Activated CD8-positive, alpha-beta memory T cell treated with anti-CD3 and anti-CD28 coated beads, Interleukin-2, amount 50 U/mL, for 24 hours (primary cell): Measurements from ENCODE around the gene MAST4.

Experiments
- DNase-seq: peaks from one replicate; pipeline ENCODE4 v3.0.0-alpha.2; 2020; ENCODE audit errors: extremely low read depth

MAST4 gene

DNA sequence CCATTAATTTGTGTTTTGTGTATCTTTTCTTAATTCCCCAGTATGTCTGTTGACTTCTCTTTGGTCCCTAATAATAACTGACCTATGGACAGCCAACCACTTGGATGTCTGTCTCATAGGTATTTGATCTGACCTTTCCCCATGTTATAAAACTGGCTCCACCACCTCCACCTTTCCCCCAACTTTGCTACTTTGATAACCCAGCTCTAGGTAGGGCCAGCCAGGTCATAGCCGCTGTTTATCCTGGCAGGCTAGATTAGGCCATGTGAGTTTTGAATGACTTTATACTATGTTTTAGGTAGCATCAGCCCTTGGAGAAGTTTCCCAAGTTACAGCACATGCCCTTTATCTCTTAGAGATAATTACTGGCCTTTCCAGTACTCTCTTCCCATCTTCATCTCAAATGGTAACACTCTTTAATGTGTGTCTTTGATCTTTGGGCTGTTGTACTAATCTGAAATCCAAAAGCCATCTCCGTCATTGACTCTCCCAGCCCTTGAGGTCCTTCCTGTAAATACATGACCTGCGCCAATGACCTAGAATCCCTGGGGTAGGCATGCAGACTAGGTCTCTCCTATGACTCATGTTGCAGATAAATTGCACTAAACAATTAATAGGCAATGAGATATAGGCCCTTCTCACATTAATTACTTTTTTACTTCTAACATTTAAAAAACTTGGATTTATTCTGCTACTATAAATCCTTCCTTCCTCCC is 447.8 kb downstream of the MAST4 start:
- no peak for DNase-seq

DNA sequence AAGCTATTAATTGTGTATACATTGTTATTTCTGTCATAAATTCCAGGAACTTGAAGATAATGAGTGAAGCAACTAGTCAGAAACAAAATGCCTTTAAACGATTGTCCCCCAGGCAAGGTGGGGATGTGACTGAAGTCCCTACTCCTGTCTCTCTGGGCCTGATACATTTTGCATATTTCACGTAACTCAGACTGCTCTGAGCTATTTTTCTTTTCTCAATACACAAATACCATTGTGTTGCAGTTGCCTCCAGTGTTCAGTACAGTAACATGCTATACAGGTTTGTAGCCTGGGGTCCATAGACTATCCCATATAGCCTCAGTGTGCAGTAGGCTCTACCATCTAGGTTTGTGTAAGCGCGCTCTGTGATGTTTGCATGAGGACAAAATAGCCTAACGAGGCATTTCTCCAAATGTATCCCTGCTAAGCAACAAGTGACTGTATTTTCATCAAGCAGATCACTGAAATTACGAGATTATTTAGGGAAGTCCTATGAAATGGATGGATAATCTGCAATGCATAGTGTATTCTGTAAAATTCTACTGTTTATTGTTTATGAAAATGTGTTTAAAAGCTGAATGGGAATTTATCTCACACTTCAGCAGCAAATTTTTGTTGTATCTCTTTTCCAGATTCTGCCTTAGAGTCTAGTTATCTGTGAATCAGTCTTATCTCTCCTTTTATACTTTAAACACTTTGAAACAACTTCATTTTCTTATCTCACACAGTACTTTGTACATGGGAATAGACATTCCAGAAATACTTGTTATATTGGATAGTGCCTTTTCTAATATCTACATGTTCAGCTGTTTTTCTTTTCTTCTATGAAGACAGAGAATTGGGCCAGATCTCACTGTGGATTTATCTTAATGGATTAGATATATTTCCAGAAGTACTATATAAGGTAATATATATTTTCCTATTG is 449.9 kb downstream of the MAST4 start:
- no peak for DNase-seq

DNA sequence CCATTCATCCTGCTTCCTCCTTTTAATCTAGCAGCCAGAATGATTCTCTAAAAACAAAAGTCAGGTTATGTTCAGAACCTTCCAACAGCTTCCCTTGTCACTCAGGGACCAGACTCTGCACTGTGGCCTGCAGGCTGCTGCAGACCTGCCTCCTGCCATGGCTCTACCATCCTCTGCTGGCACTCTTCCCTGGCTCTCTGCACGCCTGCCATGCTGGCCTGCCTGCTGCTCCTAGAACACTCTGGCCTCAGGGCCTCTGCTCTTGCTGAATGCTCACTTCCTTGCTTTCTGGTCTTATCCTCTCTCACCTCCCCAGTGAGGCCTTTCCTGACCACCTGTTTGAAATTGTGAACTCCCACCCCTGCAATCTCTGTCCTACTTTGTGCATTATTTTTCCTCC is 451.0 kb downstream of the MAST4 start:
- no peak for DNase-seq

DNA sequence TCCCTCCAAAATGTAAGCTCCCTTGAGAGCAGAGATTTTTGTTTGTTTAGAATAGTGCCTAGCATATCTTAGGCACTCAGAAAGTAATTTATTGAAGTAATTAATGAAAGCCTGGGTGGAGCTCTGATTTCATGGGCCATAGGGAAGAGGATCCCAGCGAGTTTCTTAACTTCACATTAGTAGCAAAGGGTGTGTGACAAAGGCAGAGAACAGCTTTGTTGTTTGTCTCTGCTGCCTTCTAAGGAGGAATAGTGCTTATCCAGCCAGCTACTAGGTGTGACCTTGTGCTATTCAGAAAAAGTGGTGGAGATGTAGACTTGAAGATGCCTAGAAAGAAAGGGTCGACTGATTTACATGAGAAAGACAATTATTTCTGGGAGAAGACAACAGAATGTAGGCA is 451.4 kb downstream of the MAST4 start:
- no peak for DNase-seq

DNA sequence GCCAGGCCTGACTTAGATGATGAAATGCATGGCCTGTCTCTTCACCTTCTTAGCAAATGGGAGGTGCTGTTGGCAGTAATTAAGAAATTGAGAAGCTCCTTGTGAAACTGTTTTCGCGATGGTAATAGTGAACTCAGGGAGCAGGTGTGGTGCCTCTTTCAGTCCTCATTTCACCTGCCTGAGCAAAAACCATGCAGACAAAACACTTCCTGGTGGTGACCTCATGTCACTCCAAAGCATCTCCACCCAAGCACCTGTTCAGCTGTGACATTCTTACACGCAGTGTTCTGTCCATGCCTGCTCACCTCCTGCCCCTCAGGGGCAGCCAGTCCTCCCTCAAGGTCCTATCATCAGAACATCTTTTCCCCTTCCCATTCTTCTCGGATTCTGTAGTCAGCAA is 453.9 kb downstream of the MAST4 start:
- no peak for DNase-seq

DNA sequence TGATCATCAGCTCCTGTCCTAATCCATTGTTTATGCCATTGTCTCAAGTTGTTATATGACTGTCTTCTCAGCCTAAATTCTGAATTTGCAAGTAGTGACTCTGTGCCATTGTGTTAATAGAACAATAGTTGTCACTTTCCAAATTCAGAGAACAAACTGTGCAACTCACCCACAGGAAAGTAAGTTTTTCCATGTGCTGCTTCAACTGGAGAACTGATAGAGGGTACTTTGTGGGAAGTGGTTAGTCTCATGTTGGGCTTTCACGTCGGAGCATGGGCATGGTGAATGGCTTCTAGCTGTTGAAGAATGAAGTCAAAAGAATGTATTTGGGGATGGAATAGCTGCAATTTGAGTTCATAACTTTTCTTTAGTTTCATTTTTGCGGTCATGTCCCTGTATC is 454.4 kb downstream of the MAST4 start:
- DNase-seq: no peak

DNA sequence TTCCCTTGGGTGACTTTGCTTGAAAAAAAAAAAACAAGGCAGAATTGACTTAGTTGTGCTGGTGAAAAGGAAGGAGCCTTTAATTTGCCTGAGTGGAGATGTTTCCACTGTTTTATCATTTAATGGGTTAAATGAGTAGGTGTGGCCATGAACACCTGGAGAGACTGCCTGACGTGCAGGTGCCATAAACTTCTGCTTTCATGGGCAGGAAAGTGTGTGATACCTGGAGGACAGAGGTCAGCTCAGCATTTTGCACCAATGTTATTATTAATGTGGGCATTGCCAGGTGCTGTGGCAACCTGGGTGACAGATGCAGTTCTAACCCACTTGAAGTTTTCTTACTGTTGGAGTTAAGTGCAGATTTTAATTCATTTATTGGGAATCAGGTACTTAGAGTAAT is 455.0 kb downstream of the MAST4 start:
- DNase-seq: no peak

DNA sequence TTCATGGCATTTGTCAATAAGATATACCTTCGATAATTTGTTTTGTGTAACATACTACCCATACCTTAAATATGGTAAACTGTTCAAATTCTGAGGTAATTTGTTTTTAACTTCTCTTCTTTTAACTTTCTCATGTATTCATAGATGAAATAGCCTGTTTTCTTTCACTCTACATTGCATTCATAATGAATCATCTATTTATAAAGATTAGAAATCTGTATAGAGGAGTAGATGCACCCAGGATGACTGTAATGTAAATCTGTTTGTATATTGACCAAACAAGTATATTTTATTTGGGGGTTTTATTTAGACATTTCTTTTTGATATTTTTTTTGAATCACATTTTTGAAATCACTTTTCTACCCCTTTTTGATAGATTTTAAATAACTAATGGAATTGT is 455.8 kb downstream of the MAST4 start:
- no peak for DNase-seq

DNA sequence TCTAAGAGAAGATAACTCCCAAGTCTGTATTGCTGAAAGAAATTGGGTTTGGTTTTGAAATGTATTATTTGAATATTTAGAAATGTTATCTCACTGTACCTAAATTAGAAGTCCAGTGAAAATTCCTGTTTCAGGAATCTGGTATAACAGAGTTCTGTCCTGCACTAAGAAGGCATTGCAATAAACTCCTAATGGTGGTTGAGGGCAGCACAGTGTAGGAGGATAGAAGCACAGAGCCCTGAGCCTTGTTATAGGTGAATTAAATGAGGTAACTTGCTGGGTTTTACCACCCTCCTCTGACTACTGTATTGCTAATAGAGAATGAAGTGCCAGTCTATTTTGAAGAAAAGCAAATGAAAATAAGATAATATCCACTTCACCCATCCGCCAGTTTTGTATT is 457.0 kb downstream of the MAST4 start:
- no peak for DNase-seq

DNA sequence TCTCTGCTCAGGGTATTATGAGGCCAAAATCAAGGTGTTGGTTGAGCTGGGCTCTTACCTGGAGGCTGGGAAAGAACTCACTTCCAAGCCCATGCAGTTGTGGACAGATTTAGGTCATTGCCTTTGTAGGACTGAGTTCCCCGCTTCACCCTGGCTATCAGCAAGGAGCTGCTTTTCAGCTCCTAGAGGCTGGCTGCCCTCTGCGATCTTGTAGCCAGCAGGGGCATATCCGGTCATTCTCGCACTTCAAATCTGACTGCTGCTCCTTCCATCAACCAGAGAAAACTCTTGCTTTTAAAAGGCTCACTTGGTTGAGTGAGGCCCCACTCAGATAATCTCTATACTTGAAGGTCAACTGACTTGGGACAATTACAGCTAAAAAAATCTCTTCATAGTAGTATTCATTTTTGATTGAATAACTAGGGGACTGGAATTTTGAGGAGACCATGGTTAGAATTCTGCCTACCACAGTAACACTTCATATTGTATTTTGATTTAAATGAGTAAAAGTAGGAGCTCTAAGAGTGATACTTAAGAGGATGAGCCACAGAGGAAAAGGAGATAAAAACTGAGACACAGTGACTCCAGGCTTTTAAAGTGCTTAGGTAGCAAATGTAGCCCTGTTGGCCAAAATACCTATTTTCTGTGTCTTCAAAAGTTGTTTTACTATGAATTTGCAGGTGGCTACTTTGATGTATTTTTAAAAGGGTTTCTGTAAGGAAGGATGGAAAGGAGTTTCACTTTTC is 463.0 kb downstream of the MAST4 start:
- DNase-seq: no peak

DNA sequence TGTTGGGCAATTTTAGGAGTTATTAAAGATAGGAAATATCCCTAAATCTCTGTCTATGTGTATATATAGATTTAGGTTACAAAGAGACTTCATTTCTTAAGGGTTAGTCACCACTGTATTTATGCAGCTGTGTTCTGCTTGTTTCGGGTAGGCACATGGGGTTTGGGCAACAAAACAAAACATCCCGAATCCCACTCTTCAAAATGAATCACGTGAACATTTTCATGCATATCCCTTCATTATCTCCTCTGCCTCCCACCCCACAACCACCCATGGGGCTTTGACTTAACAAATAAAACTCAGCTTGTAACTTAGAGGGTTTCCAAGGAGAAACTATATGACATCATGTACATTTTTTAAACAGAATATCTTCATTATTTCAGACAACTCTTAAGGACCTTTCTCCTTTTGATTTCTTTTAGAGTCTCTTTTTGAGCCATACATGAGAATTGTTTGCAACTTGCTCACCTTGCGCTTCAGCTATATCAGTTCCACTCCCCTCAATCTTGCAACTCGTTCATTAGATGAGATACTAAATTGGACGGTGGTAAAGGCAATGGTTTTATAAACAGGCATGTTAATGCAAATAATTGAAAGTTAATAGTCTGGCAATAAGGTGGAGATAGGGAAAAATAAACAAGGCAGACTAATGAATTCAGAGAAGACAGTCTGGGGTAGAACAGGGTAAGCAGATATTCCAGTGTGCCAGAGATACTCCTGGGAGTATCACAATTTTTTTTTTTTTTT is 463.7 kb downstream of the MAST4 start:
- no peak for DNase-seq

DNA sequence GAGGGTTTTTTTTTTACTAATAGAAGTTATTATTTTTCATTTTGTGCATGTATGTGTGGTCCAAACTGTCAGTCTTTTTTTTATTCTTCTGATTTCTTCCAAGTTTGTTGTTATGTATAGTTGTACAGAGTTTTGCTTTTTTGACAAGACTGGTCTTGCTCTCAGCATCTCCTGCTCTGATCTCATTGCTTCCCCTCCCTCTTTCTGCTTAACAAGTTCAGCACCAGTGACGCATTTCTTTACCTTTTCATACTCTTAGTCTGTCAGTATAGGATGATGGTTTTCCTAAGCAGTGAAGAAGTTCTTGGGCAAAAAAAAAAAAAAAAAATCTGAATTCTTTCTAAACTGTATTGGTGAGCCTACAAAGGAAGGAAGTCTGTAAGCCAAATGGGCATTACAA is 465.3 kb downstream of the MAST4 start:
- no peak for DNase-seq

DNA sequence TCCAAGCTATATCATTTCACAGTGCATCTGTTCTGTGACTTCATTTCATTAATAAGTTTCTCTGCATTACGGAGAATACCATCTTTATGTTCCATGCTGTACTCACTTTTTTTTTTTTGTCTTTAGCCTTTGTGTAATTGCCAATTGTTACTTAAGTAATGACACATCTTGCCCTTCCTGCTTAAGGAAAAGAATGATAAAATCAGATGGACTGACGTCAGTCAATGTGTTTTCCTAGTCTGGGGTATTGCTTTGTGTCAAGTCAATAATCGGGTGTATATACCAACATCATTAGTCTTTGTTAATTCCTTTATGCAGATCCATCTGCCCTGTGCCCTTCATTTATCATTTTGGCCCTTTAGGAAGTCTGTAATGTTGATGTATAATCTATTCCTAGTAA is 466.9 kb downstream of the MAST4 start:
- no peak for DNase-seq

DNA sequence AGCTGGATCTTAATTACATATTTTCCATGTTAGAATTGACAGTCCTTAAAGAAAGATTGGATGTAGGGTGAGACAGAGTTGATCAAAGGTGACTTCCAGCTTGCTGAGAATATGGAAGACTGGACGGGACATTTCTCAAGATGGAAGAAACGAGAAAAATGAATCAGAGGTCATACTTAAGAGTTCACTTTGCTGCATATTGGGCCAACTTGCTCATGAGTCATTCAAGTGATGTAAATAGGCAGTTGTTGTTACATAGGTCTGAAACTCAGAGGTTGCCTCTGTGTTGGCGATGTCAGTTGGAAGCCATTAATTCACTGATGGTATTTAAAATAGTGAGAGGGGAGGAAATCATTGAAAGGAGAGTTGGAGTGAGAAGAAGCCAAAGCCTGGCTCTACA is 467.6 kb downstream of the MAST4 start:
- DNase-seq: no peak

DNA sequence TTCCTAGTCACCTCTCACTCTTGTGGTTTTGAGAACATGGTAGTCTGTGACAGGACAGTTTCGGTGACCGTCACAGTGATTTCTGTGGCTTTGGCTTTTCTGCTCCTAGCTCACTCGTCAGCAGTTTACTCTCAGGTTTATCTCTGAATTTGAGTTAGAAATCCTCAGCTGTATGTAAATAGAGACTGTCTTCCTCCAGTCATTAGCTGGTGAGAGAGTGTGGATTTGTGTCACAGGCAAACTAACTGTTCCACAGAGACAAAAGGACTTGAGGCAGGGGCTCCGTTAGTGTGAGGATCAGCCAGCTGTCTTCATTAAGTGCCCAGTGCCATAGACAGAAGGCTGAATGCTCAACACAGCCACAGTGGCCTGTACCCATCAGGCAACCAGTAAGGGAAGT is 469.0 kb downstream of the MAST4 start:
- no peak for DNase-seq

DNA sequence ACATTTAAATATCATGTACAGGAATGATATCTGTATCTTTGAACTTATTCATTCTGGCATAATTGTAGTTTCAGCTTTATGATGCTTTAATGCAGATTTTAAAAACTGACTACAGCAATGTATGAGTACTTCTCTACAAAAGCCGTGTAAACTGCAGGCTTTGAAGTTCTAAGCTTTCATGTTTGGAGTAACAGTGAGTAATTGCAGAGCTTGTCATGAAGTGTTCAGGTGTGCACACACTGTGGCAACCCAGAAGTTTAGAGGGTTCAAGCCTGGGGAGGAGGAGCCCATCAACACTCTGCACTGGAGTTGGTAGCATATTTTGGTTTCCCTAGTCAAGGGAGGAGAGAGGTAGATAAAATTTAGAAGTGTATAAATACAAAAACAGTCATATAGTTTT is 469.5 kb downstream of the MAST4 start:
- no peak for DNase-seq

DNA sequence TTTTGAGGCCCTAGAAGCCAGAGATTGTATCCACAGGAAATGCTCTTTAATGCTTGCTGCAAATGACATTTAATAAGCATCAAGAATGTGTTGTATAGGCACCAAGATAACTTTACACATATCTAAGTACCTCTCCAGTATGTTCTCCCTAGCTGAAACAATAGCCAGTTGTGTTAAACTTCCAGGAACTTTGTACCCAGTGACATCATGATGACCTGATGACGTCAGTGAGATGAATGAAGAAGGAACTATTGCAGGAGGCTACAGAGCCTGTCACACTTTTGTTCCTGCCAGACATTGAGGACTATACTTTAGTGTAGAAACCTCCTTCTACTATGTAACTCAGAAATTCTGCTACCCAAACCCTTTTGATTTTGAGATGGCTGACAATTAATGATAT is 470.6 kb downstream of the MAST4 start:
- DNase-seq: no peak

DNA sequence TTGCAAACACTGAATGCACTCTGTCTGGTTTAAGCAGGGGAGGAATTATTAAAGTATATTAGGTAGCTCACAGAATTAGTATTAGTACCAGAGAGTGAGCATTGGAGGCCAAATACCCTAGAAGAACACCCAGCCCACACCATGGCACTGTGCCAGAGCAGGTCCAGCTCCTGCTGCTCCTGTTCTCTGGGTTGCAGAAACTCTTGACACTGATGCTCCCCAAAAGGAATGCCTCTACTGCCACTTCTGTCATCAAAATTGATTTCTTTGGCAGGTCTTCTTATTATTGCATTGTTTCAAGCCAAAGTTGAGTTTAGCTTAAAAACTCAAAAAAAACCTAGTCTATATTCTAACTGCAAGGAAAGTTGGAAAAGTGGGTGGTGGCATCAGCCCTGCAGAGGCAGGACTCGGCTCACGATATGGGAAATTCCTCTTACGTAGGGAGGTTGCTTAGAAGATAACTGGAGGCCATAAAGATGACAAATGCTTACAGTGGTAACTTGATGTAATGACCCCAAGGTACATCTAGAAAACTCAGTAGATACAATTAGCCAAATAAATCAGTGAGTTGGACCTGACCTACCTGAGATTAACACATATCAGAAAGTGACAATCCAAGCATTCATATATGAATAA is 477.0 kb downstream of the MAST4 start:
- no peak for DNase-seq

DNA sequence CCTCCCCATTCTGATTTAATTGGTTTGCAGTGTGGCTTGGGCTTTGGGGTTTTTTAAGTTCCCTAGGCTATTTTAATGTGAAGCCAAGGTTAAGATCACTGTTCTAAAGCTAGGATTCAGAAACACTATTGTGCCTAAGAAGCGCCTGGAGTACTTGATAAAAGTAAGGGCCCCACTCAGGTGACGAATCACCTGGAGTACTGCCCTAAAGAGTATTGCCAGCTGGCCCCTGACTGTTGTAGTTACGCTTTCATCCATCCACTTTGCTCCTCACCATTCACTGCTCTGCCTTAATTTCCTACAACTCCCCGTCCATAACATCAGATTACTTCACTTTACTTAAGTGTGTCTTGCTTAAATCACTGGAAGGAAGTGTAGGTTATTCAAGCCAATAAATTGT is 481.1 kb downstream of the MAST4 start:
- no peak for DNase-seq

DNA sequence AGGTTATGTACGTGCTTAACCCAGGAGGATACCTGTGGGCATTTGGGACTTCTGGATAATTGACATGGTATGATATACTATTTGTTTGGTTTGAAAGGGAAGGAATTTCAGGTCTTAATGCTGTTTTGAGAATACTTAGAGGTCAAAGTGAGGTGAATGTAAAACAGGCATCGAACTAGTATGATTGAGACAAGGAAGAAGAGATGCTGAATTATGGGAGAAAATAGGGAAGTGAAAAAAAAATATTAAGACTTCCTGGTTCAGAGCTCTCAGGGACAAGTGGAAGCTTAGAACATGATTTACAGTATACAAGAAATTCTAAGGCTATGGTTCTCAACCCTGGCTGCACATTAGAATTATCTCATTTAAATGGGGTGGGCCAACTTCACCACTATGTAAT is 485.1 kb downstream of the MAST4 start:
- DNase-seq: no peak

DNA sequence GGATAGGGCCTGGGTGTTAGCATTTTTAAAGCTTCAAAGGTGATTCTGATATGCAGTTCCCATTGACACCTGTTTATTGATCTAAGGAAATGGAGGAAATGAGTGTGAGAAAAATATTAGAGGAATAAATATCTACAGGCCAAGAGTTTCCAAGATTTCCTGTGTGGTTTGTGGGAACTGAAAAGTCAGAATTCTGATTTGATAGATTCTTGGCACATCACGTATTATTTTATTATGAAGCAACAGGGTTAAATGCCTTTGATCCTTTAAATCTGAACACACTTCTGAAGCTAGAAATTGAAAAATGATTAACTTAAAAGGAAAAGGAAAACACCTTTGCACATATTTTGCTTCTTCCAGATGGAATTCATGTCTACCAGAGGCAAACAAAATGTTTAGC is 486.7 kb downstream of the MAST4 start:
- no peak for DNase-seq
